Breast epithelium (tissue), 4 donors: ENCODE results near the gene PRDX2. TPM values are rescaled to one million over a fixed set of nuclear protein-coding genes. Genes with fewer than 3 reads are reported as not detected.

Experiments used
- DNase-seq, 2 donors: peaks; one replicate each; pipeline ENCODE4 v3.0.0-alpha.2; 2019; ENCODE audit warnings: low spot score in 2 of 2
- H3K27ac ChIP-seq, 2 donors: fragments of 200-600 bp; sonication (generic) in 1 of 2; one replicate each; pipeline ENCODE4 v1.5.1; 2016 to 2019; ENCODE audit warnings: mild to moderate bottlenecking in 1 of 2
- H3K27me3 ChIP-seq, 2 donors: fragments of 200-600 bp; sonication (generic) in 1 of 2; one replicate each; pipeline versions ENCODE4 v1.5.1 to v1.6.0; 2017 to 2019; ENCODE audit warnings: control low read depth in 1 of 2, mild to moderate bottlenecking in 1 of 2
- H3K36me3 ChIP-seq: fragments of 200-600 bp; one replicate; pipeline ENCODE4 v1.5.1; 2019
- H3K4me1 ChIP-seq, 2 donors: fragments of 200-600 bp; sonication (generic); one replicate each; pipeline ENCODE4 v1.5.1; 2016 to 2019; ENCODE audit warnings: control low read depth in 1 of 2
- H3K4me3 ChIP-seq, 3 donors: fragments of 200-600 bp; sonication (generic); 1 replicate in 2 of 3; 2 replicates in 1 of 3; pipeline ENCODE4 v1.5.1; 2016 to 2019; ENCODE audit warnings: mild to moderate bottlenecking in 3 of 3, moderate library complexity in 2 of 3
- H3K9me3 ChIP-seq, 2 donors: fragments of 200-600 bp; sonication (generic) in 1 of 2; one replicate each; pipeline ENCODE4 v1.5.1; 2016 to 2019; ENCODE audit warnings: control low read depth in 1 of 2
- CTCF ChIP-seq, 3 donors: fragments of 450-650 bp; IDR thresholded peaks; one replicate each; pipeline ENCODE4 v1.5.1; 2016 to 2017; ENCODE audit warnings: antibody characterized with exemption in 3 of 3, mild to moderate bottlenecking in 3 of 3, moderate library complexity in 3 of 3
- POLR2A ChIP-seq: fragments of 450-650 bp; IDR thresholded peaks from one replicate; pipeline ENCODE4 v1.6.1; 2016; ENCODE audit warnings: antibody characterized with exemption, mild to moderate bottlenecking, moderate library complexity
- POLR2AphosphoS5 ChIP-seq, 3 donors: sonication (generic); formaldehyde crosslinking; IDR thresholded peaks; one replicate each; pipeline ENCODE4 v1.6.1; 2017; ENCODE audit warnings: antibody characterized with exemption in 3 of 3
- intact Hi-C: fragments of 100-400 bp; cut with DNase I; formaldehyde crosslinking; loops from one replicate; pipeline ENCODE4 v1.15.1; 2023; ENCODE audit warnings: low total_unique reads
- total RNA-seq, 3 donors: library from RNA; depleted of rRNA; stranded (reverse); fragments of >200 nt; gene quantifications; one replicate each; pipeline ENCODE4 v1.1.0, GENCODE V29; 2016

PRDX2 gene
- total RNA-seq, 3 donors from 2014 or later = 150 to 199 (median 199) TPM

GRCh38 chr19:12770922-12771321 is 30.7 kb downstream of the PRDX2 start:
- DNase-seq = no peak
- TF ChIP-seq POLR2A (no peak), CTCF (IDR thresholded peaks at IDR 0.05) (no peak), POLR2AphosphoS5 (IDR thresholded peaks at IDR 0.05) (no peak)
- H3K9me3 ChIP-seq = no peaks in the 10 kb centered on the region
- no peaks in the 10 kb centered on the region for H3K36me3 ChIP-seq
- no peak overlapping the region for H3K4me3 ChIP-seq
- H3K4me1 ChIP-seq = no peaks in the 10 kb centered on the region
- no peak overlapping the region for H3K27ac ChIP-seq
- H3K27me3 ChIP-seq = no peaks in the 10 kb centered on the region
- intact Hi-C loops = no loop called here

- H3K27ac ChIP-seq = no peak overlapping the region
- no peak overlapping the region for H3K4me3 ChIP-seq
- no peaks in the 10 kb centered on the region for H3K4me1 ChIP-seq
- no peak for TF ChIP-seq POLR2A
- H3K9me3 ChIP-seq = no peaks in the 10 kb centered on the region
- DNase-seq = no peak
- intact Hi-C loops = loop anchor here (5.0 to 10.0 kb wide), 2 partner anchors 38 to 75 kb away; partner anchors contain the start of gene RNASEH2A
- H3K36me3 ChIP-seq = no peaks in the 10 kb centered on the region
- H3K27me3 ChIP-seq = no peaks in the 10 kb centered on the region
These were observed 31.9 kb downstream of the PRDX2 start for GRCh38 chr19:12769689-12770088.

- no peak for DNase-seq
- Histone ChIP-seq H3K9me3 (no peaks in the 10 kb centered on the region), H3K4me1 (no peaks in the 10 kb centered on the region), H3K4me3 (no peak overlapping the region), H3K36me3 (no peaks in the 10 kb centered on the region), H3K27me3 (no peaks in the 10 kb centered on the region), H3K27ac (no peak overlapping the region)
- intact Hi-C loops = loop anchor here (5.0 to 10.0 kb wide), 2 partner anchors 40 to 77 kb away; partner anchors contain the start of gene RNASEH2A
- no peak for TF ChIP-seq POLR2AphosphoS5 (IDR thresholded peaks at IDR 0.05)
- TF ChIP-seq CTCF (IDR thresholded peaks at IDR 0.05) = no peak
- TF ChIP-seq POLR2A = no peak
These were observed 33.9 kb downstream of the PRDX2 start for GRCh38 chr19:12767666-12768065.

- TF ChIP-seq CTCF (IDR thresholded peaks at IDR 0.05) (no peak), POLR2A (no peak), POLR2AphosphoS5 (IDR thresholded peaks at IDR 0.05) (no peak)
- intact Hi-C loops = loop anchor here (5.0 to 10.0 kb wide), 2 partner anchors 40 to 78 kb away; partner anchors contain the start of gene RNASEH2A
- no peaks in the 10 kb centered on the region for H3K4me1 ChIP-seq
- no peaks in the 10 kb centered on the region for H3K27me3 ChIP-seq
- H3K4me3 ChIP-seq = no peak overlapping the region
- no peak for DNase-seq
- no peak overlapping the region for H3K27ac ChIP-seq
- H3K36me3 ChIP-seq = no peaks in the 10 kb centered on the region
- H3K9me3 ChIP-seq = no peaks in the 10 kb centered on the region
These were observed 34.5 kb downstream of the PRDX2 start for GRCh38 chr19:12767150-12767549.

GRCh38 chr19:12766051-12766521 is 35.5 kb downstream of the PRDX2 start:
- Histone ChIP-seq H3K36me3 (no peaks in the 10 kb centered on the region), H3K4me1 (no peaks in the 10 kb centered on the region), H3K4me3 (peak overlapping the region; percentile 26 to 64 (median 49)), H3K27ac (peak overlapping the region; percentile 15 to 49), H3K27me3 (no peaks in the 10 kb centered on the region), H3K9me3 (no peaks in the 10 kb centered on the region)
- intact Hi-C loops = loop anchor here (5.0 to 10.0 kb wide), 2 partner anchors 41 to 79 kb away; partner anchors contain the start of gene RNASEH2A
- DNase-seq = peak; percentile 77 to 79
- TF ChIP-seq POLR2AphosphoS5 (IDR thresholded peaks at IDR 0.05) (peak in 1 of 3 donors; percentile 59), CTCF (IDR thresholded peaks at IDR 0.05) (peak; percentile 73 to 93 (median 91)), POLR2A (no peak)
